Left ventricle myocardium superior (tissue), 1 donor: ENCODE results near the gene CCDC32. TPM values are rescaled to one million over a fixed set of nuclear protein-coding genes. Genes with fewer than 3 reads are reported as not detected.
A peak's percentile ranks its signal among the peaks of the same experiment; 100 is the strongest.
"Not testable (repeated sequence)": the region's sequence is repeated elsewhere in the genome, so short reads cannot be mapped to it uniquely, and the experiment has no call there.

Source experiments
- ATAC-seq: fragments of 200-7000 bp; cut with Tn5 transposase; one replicate; pipeline ENCODE4 v1.9.1; 2020; ENCODE audit warnings: mild to moderate bottlenecking, moderate library complexity
- DNase-seq: peaks from one replicate; pipeline ENCODE4 v3.0.0-alpha.2; 2020
- intact Hi-C: fragments of 100-400 bp; cut with micrococcal nuclease; formaldehyde crosslinking; loops from one replicate; pipeline ENCODE4 v1.11.0; 2022
- long read RNA-seq: library from polyadenylated mRNA; unstranded; transcript quantifications from one replicate; pipeline ENCODE4 v2.0.0, GENCODE V29; 2021
- total RNA-seq: library from RNA; stranded (reverse); fragmentation: NEBNext Ultra II Directional; extraction: Animal tissue kit (Norgen Biotek cat#: 25700); gene quantifications from one replicate; pipeline ENCODE4 v1.2.1, GENCODE V29; 2021
- donor health status: DM: no; HTN: yes; CAD: no; lungs with severe emphysema.

CCDC32 gene, protein sequence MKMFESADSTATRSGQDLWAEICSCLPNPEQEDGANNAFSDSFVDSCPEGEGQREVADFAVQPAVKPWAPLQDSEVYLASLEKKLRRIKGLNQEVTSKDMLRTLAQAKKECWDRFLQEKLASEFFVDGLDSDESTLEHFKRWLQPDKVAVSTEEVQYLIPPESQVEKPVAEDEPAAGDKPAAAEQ
- total RNA-seq = 17.5 TPM
- long read RNA-seq, full-length matches to known transcripts = 12 of 15 reads
- long read RNA-seq, partial matches to known transcripts = 3 of 15 reads
- long read RNA-seq, other reads (novel, unspliced or antisense) = 0 of 15 reads

DNA sequence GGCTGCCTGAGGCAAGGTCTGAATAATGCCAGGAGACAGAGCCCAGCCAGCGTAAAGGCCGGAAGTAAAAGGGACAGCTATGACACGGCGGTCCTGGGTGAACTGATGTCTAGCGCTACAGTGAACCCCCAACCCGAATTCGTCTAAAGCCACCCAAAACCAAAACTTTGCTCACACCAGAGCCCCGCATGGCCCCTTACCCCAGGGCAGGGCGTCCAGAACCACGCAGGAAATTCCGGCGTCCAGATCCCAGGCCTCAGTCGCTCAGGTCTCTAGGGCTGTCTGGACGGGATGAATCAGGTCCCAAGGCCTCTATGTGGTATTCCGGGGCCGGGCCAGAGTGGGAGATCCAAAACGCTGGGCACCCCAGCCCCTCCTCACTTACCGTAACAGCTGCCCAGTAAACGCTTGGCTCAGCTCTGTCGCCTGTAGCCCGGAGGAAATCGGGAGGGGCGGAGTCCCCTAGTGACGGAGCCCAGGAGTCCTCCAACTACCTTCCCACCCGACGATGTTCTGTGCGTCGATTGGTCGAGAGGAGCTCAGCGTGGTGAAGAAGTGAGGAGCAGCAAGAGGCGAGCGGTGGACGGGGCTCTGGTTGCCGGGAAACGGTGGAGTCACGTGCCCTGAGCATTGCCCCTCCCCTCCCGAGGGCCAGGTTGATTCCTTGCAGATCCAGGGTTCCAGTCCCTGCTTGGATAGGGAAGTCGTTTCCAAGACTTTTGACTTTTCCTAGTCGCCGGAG, at the start of gene CCDC32:
Gene CCDC32 (minus strand): TSS at position 452 of the 742 bp plus-strand sequence. CDS start 2,027 bp downstream, outside the sequence.
- intact Hi-C loops = no loop called here
- DNase-seq (peak; percentile 97), ATAC-seq (peak; percentile 97)

DNA sequence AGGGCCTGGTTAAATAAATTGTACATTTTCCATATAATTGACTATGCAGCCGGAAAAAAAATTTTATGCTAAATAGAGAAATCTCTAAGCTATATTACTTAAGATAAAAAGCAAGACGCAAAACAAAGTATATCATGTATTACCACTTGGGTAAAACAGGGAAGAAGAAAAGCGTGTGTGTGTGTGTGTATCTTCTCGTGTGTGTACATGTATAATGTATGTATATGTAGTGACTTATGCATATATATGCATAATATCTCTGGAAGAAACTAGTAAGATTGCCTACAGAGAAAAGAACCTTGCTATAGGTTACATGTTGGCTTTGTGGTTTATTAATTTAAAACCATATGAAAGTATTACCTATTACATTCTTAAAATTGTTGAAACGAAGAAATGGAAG, 48.2 kb upstream of the CCDC32 start:
- ATAC-seq (no peak), DNase-seq (no peak)
- intact Hi-C loops = no loop called here

DNA sequence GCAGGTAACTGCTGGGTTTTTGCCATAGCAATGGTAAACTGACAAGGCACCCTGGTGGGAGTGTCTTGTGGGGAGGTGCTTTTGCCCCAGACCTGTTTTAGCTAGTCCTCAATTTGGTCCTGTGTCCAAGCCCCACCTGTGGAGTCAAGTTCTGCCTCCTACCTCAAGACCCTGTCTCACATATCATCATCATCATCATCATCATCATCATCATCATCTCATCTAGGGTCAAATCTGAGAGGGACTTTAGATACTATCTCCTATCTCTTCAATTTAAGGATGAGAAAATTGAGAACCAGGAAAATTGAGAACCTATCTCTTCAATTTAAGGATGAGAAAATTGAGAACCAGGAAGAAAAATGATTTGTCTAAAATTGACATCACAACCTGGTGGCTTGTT, 39.1 kb upstream of the CCDC32 start:
- ATAC-seq = no peak
- intact Hi-C loops = no loop called here
- DNase-seq = no peak

DNA sequence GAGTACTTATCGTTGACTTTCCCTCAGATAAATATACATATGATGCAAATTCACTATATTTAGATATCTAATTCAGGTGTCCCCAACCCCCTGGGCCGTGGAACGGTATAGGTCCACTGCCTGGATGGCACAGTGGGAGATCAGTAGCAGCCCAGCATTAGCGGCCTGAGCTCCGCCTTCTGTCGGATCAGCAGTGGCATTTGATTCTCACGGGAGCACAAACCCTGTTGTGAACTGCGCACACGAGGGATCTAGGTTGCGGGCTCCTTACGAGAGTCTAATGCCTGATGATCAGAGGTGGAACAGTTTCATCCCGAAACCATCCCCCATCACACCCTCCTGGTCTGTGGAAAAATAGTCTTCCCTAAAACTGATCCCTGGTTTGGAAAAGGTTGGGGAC, 36.1 kb upstream of the CCDC32 start:
- DNase-seq (no peak), ATAC-seq (no peak)
- intact Hi-C loops = no loop called here

DNA sequence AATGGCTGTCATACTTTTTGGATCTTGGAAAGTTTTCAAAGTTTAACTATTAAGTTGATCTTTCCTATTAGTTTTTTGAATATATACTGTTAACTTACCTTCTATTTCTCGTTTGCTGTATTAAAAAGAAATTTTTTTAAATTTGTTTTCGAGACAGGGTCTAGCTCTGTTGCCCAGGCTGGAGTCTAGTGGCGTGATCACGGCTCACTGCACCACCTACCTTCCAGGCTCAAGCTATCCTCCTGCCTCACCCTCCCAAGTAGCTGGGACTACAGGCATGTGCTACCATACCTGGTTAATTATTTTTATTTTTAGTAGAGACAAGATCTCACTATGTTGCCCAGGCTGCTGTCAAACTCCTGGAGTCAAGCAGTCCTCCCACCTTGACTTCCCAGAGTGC, 33.8 kb upstream of the CCDC32 start:
- ATAC-seq = no peak
- intact Hi-C loops = loop anchor here (10.0 kb wide), 1 partner anchor 74 kb away; no protein-coding TSS in a partner anchor
- DNase-seq = no peak

DNA sequence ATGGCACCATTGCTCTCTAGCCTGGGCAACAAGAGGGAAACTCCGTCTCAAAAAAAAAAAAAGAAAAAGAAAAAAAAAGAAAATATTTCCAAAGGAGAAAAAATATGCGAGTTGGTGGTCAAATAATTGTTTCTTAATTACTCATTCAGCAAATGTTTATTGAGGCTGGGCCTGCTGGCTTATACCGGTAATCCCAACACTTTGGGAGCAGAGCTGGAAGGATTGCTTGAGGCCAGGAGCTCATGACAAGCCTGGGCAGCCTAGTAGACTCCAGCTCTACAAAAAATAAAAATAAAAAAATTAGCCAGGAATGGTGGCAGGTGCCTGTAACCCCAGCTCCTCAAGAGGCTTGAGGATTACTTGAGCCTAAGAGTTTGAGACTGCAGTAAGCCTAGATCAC, 33.3 kb upstream of the CCDC32 start:
- ATAC-seq (no peak), DNase-seq (no peak)
- intact Hi-C loops = loop anchor here (10.0 kb wide), 1 partner anchor 73 kb away; no protein-coding TSS in a partner anchor

GRCh38 chr15:40597024-40597423, 32.2 kb upstream of the CCDC32 start:
- intact Hi-C loops = loop anchor here (10.0 kb wide), 1 partner anchor 72 kb away; no protein-coding TSS in a partner anchor
- ATAC-seq = no peak
- DNase-seq = no peak

DNA sequence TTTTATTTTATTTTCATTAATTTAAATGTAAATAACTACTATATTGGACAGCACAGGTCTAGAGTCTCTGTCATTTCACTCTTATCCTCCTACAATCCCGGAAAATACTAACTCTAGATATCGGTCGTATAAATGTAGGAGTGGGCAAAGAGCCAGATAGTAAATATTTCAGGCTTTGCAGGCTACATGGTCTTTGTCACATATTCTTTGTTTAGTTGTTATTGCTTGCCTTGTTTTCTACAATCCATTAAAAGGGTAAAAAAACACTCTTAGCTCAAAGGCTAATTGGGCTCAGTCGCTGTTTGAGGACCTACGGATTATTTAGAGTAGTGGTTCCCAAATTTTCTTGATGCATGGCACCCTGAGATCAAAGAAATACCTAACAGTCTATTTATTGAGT, 30.9 kb upstream of the CCDC32 start:
- no peak for DNase-seq
- no peak for ATAC-seq
- intact Hi-C loops = loop anchor here (10.0 kb wide), 1 partner anchor 71 kb away; no protein-coding TSS in a partner anchor

DNA sequence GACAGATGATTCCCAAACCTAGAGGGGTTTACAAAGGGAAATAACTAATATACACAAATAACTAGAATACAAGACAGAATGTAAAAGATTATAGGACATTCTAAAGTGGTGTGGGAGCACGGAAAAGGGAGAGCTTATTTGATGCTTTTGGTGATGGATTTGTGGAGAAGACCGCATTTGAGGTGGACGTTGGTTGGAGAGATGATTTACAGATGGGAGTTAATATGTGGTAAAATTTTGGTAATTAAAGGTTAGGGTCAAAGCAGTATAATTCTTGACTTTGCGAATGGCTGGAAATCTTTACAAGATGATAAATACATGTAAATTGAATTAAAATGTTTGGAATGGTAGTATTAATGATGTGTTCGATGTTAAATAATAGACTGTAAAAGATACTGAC, 30.4 kb upstream of the CCDC32 start:
- no peak for DNase-seq
- no peak for ATAC-seq
- intact Hi-C loops = loop anchor here (10.0 kb wide), 1 partner anchor 70 kb away; no protein-coding TSS in a partner anchor

DNA sequence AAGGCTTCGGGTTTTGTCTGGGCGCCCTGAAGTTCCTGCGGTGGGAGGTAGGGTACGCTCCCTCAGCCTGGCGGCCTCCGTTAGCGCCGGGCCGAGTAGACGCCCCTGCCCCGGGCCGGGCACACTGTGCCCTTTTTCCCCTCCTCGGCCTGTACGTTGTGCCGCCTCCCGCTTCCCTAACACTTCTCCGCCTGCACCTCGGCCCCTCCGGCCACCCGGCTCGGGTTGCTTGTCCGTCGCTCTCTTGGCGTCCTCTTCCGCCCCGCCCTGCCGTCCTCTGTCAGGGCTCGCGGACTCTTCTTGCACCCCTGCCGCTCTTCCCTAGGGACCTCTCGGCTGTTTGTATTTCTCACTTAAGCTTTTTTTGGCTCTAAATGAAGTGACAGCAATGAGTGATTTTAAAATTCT, 29.6 kb upstream of the CCDC32 start:
- intact Hi-C loops = loop anchor here (10.0 kb wide), 1 partner anchor 70 kb away; no protein-coding TSS in a partner anchor
- DNase-seq (peak; percentile 60), ATAC-seq (peak; percentile 54)

GRCh38 chr15:40593588-40594428, 29.0 kb upstream of the CCDC32 start, which contains the start of gene KNL1:
Gene KNL1, plus strand, starts transcription at chr15:40594249. Its CDS starts 8,683 bp downstream, at chr15:40602932.
- ATAC-seq = peak; percentile 97
- intact Hi-C loops = loop anchor here (10.0 kb wide), 1 partner anchor 69 kb away; no protein-coding TSS in a partner anchor
- peak; percentile 89 for DNase-seq

- no peak for ATAC-seq
- no peak for DNase-seq
- intact Hi-C loops = loop anchor here (10.0 kb wide), 1 partner anchor 68 kb away; no protein-coding TSS in a partner anchor
Observed at GRCh38 chr15:40593165-40593564, 28.3 kb upstream of the CCDC32 start.

GRCh38 chr15:40591389-40591788, 26.5 kb upstream of the CCDC32 start:
- no peak for DNase-seq
- no peak for ATAC-seq
- intact Hi-C loops = loop anchor here (10.0 kb wide), 1 partner anchor 67 kb away; no protein-coding TSS in a partner anchor

- DNase-seq = no peak
- intact Hi-C loops = loop anchor here (10.0 kb wide), 1 partner anchor 66 kb away; no protein-coding TSS in a partner anchor
- no peak for ATAC-seq
Observed at GRCh38 chr15:40590667-40591050, 25.8 kb upstream of the CCDC32 start.

DNA sequence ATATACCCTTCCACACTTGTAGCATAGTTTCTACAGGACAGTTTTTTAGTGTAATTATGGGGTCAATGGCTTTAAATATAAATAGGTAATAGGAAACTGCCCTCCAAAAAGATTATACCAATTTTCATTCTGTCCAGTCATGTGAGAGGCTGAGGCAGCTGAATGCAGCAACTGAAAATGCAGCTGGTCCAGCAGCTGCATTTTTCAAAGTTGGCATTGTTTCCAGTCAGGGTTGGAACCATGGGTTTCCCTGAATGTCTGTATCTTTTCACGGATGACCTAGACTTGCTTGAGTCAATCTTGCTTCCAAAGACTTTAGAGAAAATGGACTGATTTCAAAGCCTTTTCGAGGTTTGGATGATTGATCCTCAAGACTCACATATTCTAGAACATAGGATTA, 19.3 kb upstream of the CCDC32 start:
- intact Hi-C loops = no loop called here
- DNase-seq = no peak
- no peak for ATAC-seq

DNA sequence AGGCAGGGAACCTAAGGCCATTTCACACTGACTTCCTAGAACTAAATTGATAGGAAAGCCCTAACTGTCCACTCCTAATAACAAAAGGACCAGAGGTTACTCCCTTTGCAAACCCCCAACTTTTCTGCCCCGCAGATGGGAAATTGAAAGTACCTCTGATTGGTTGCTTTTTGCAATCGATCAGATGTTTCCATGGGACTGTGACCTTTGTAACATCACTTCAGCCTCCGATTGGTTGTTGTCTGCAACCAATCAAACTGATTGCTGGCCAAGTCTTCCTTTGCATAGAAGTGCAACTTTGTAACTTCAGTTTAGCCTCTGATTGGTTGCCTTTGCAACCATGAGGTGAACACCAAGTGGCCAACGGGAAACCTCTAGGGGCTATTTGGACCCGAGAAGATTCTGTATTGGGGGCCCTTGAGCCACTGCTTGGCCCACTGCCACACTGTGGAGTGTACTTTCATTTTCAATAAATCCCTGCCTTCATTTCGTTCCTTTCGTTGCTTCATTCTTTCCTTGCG, 17.9 kb upstream of the CCDC32 start:
- DNase-seq (no peak), ATAC-seq (no peak)
- intact Hi-C loops = no loop called here

GRCh38 chr15:40581796-40582195, 17.0 kb upstream of the CCDC32 start:
- DNase-seq, intact Hi-C loops, ATAC-seq: not testable (repeated sequence)

GRCh38 chr15:40578892-40579291, 14.1 kb upstream of the CCDC32 start:
- ATAC-seq (no peak), DNase-seq (no peak)
- intact Hi-C loops = no loop called here

- intact Hi-C loops, DNase-seq, ATAC-seq: not testable (repeated sequence)
Observed at GRCh38 chr15:40576914-40577313, 12.1 kb upstream of the CCDC32 start.
